A549 (cell line): ENCODE results near the gene SLC46A1. TPM values are rescaled to one million over a fixed set of nuclear protein-coding genes. Genes with fewer than 3 reads are reported as not detected.

Source experiments
- ATAC-seq, 2 experiments: fragments of 200-7000 bp in 1 of 2; fragments of >200 bp in 1 of 2; cut with Nextera tagmentation in 1 of 2; cut with Tn5 transposase in 1 of 2; 3 replicates each; pipeline versions ENCODE4 v1.8.0 to v1.9.1; 2018 to 2020; ENCODE audit warnings: mild to moderate bottlenecking in 1 of 2, moderate library complexity in 1 of 2
- CTCF ChIA-PET: fragments of 300-600 bp; sonication (Branson Sonifier 250); formaldehyde crosslinking; extraction: SDS; loops from one replicate; lab custom pipeline; 2021; ENCODE audit warnings: antibody characterized with exemption, inconsistent platforms; lab: Yijun Ruan, JAX
- POLR2A ChIA-PET: fragments of 350-600 bp; formaldehyde crosslinking; extraction: SDS; loops from one replicate; lab custom pipeline; 2021; ENCODE audit warnings: antibody characterized with exemption, inconsistent platforms; lab: Yijun Ruan, JAX
- DNase-seq, 2 experiments: peaks; one replicate each; pipeline versions ENCODE4 v3.0.0 to v3.0.0-alpha.2; 2011 to 2016; ENCODE audit warnings: low read depth in 1 of 2, low spot score in 1 of 2
- FAIRE-seq: peaks from 2 replicates; lab custom pipeline; 2011; peaks lifted over from hg19 to GRCh38; lab: Jason Lieb, UNC
- H3K27ac ChIP-seq, 2 experiments: fragments of >200 bp; sonication (Bioruptor Twin); formaldehyde crosslinking; 3 replicates each; pipeline ENCODE4 v1.5.1; 2016 to 2017
- H3K4me1 ChIP-seq: fragments of >200 bp; sonication (Bioruptor Twin); formaldehyde crosslinking; 3 replicates; pipeline ENCODE4 v1.6.1; 2016
- H3K4me2 ChIP-seq: fragments of >200 bp; sonication (Bioruptor Twin); formaldehyde crosslinking; 3 replicates; pipeline ENCODE4 v1.6.1; 2016
- H3K4me3 ChIP-seq: fragments of >200 bp; sonication (Bioruptor Twin); formaldehyde crosslinking; 3 replicates; pipeline ENCODE4 v1.5.1; 2016
- H3K9me3 ChIP-seq: fragments of >200 bp; sonication (Bioruptor Twin); formaldehyde crosslinking; 3 replicates; pipeline ENCODE4 v1.6.1; 2016
- CBX2 ChIP-seq: fragments of 200-600 bp; sonication (generic); IDR thresholded peaks from 2 replicates; pipeline ENCODE4 v1.6.1; 2016; ENCODE audit warnings: low read depth, mild to moderate bottlenecking, borderline replicate concordance
- CBX8 ChIP-seq: fragments of 200-600 bp; sonication (generic); IDR thresholded peaks from 2 replicates; pipeline ENCODE4 v1.6.1; 2016
- CHD4 ChIP-seq: fragments of 200-600 bp; sonication (generic); IDR thresholded peaks from 2 replicates; pipeline ENCODE4 v1.6.1; 2016; ENCODE audit warnings: antibody characterized with exemption, mild to moderate bottlenecking, borderline replicate concordance
- EP300 ChIP-seq, 2 experiments: fragments of >200 bp; sonication (Bioruptor Twin); formaldehyde crosslinking; IDR thresholded peaks; 2 replicates in 1 of 2; 3 replicates in 1 of 2; pipeline ENCODE4 v1.6.1; 2016 to 2017
- FOSL2 ChIP-seq, 2 experiments: fragments of 450-650 bp in 1 of 2; fragments of >200 bp in 1 of 2; sonication (Bioruptor Twin) in 1 of 2; formaldehyde crosslinking; IDR thresholded peaks; 2 replicates each; pipeline versions ENCODE4 v1.5.0 to v1.6.1; 2016 to 2020; ENCODE audit warnings: mild to moderate bottlenecking in 1 of 2, moderate library complexity in 1 of 2
- FOXS1 ChIP-seq: fragments of 250-450 bp; sonication (Bioruptor Pico); IDR thresholded peaks from 2 replicates; pipeline ENCODE4 v1.5.0; 2020; ENCODE audit warnings: mild to moderate bottlenecking, moderate library complexity
- HEYL ChIP-seq: fragments of 250-450 bp; sonication (Bioruptor Pico); IDR thresholded peaks from 2 replicates; pipeline ENCODE4 v1.8.0; 2021; ENCODE audit warnings: mild to moderate bottlenecking, moderate library complexity
- HOXA7 ChIP-seq: fragments of 250-450 bp; sonication (Bioruptor Pico); IDR thresholded peaks from 2 replicates; pipeline ENCODE4 v1.5.0; 2020; ENCODE audit warnings: mild to moderate bottlenecking, moderate library complexity
- HOXB13 ChIP-seq: fragments of 250-450 bp; sonication (Bioruptor Pico); IDR thresholded peaks from 2 replicates; pipeline ENCODE4 v1.5.0; 2020; ENCODE audit warnings: low read depth, mild to moderate bottlenecking, moderate library complexity
- KDM1A ChIP-seq: fragments of 200-600 bp; sonication (generic); IDR thresholded peaks from 2 replicates; pipeline ENCODE4 v1.6.1; 2016; ENCODE audit warnings: low read depth, mild to moderate bottlenecking
- NPAS2 ChIP-seq: fragments of 250-450 bp; sonication (Bioruptor Pico); IDR thresholded peaks from 2 replicates; pipeline ENCODE4 v1.8.0; 2022; ENCODE audit warnings: mild to moderate bottlenecking, moderate library complexity, borderline replicate concordance
- PHF8 ChIP-seq: fragments of 200-600 bp; sonication (generic); IDR thresholded peaks from 2 replicates; pipeline ENCODE4 v1.6.1; 2016; ENCODE audit warnings: low read depth, mild to moderate bottlenecking, antibody characterized with exemption, moderate library complexity, borderline replicate concordance
- ZC3H11A ChIP-seq: fragments of 450-650 bp; IDR thresholded peaks from 2 replicates; pipeline ENCODE4 v1.6.1; 2014; ENCODE audit warnings: antibody characterized with exemption, mild to moderate bottlenecking
- ZSCAN20 ChIP-seq: fragments of 250-450 bp; sonication (Bioruptor Pico); IDR thresholded peaks from 2 replicates; pipeline ENCODE4 v1.8.0; 2022; ENCODE audit warnings: mild to moderate bottlenecking, moderate library complexity
- WGBS: methylation state at CpG from one replicate; pipeline ENCODE4 v1.1.6; 2017; ENCODE audit errors: missing lambda C conversion rate; 5-methylcytosine and 5-hydroxymethylcytosine counted together
- polyA plus RNA-seq, 4 experiments: library from polyadenylated mRNA; depleted of rRNA in 3 of 4; stranded (reverse); fragments of >200 nt; fragmentation: RNase III in 1 of 4; extraction: RNeasy Plus Mini Kit Qiagen cat#74134 plus additional on column Dnase treatment in 1 of 4; gene quantifications; 2 replicates in 3 of 4; 3 replicates in 1 of 4; pipeline ENCODE4 v1.2.3, GENCODE V29; 2011 to 2017
- TF ChIP-seq, protein P1 (sequence below): fragments of >200 bp; sonication (Bioruptor Twin); formaldehyde crosslinking; IDR thresholded peaks from 2 replicates; pipeline ENCODE4 v1.6.1; 2016
- TF ChIP-seq, protein P2 (sequence below): fragments of 250-450 bp; sonication (Bioruptor Pico); IDR thresholded peaks from 2 replicates; pipeline ENCODE4 v1.5.0; 2020; ENCODE audit warnings: low read depth, mild to moderate bottlenecking, moderate library complexity
- TF ChIP-seq, protein P3 (sequence below): IDR thresholded peaks from 2 replicates; pipeline ENCODE4 v1.6.1; 2012
- TF ChIP-seq, protein P4 (sequence below): fragments of 150-350 bp; IDR thresholded peaks from 2 replicates; pipeline ENCODE4 v1.6.1; 2014; ENCODE audit warnings: low read depth, mild to moderate bottlenecking, low read length
- TF ChIP-seq, protein P5 (sequence below): fragments of >200 bp; sonication (Bioruptor Twin); formaldehyde crosslinking; IDR thresholded peaks from 3 replicates; pipeline ENCODE4 v1.5.1; 2016
- TF ChIP-seq, protein P6 (sequence below): IDR thresholded peaks from 2 replicates; pipeline ENCODE4 v1.6.1; 2012; ENCODE audit warnings: low read depth, borderline replicate concordance
- TF ChIP-seq, protein P7 (sequence below): fragments of >200 bp; sonication (Bioruptor Twin); formaldehyde crosslinking; IDR thresholded peaks from 3 replicates; pipeline ENCODE4 v1.6.1; 2016

SLC46A1 gene
- polyA plus RNA-seq, 2 of the 4 experiments (the other 2 are of a cell fraction), result 12.8 to 23.7 TPM

DNA sequence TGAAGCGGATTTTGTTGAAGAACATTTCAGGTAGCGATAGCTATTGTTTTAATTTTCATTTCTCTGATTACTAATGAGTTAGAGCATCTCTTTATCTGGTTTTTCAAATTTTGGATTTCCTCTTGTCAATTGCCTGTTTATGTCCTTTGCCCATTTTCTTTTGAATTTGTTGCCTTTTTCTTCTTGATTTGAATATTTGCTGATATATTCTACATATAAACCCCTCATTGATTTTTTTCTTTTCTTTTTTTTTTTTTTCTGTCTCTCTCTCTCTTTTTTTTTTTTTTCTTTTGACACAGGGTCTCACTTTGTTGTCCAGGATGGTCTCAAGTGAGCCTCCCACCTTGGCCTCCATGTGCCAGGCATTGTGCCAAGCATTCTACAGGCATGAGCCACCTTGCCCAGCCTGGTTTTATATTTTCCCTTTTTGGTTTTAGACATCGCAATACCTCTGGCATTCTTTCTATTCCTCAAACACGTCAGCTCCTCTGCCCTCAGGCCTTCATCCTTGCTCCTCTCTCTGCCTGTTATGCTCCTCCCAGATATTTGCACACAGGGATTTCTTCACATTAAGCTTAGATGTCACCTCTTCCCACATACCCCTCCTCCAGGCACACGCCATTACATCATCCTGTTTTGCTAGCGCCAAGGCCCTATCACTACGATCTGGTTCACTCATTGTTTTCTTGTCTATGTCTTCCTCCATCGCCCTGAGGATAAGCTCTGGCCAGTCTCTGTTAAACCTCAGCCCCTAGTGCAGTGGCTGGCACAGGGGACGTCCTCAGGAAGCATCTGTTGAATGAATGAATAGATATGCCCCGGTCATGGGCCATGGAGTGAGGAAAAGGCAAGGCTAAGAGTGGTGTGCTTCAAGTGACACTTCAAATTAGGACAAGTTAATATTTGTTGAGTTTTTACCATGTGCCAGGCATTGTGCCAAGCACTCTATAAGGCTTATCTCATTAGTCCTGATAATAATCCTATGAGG lies 25.9 kb downstream of the SLC46A1 start (continued):
- TF ChIP-seq CHD4, result no peak
- TF ChIP-seq, protein P1, sequence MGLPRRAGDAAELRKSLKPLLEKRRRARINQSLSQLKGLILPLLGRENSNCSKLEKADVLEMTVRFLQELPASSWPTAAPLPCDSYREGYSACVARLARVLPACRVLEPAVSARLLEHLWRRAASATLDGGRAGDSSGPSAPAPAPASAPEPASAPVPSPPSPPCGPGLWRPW, result 0 out of 2 replicates have a peak, but pooled peaks have one; percentile 37
- TF ChIP-seq, protein P2, sequence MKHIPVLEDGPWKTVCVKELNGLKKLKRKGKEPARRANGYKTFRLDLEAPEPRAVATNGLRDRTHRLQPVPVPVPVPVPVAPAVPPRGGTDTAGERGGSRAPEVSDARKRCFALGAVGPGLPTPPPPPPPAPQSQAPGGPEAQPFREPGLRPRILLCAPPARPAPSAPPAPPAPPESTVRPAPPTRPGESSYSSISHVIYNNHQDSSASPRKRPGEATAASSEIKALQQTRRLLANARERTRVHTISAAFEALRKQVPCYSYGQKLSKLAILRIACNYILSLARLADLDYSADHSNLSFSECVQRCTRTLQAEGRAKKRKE (CRISPR knock-in tag), result no peak

DNA sequence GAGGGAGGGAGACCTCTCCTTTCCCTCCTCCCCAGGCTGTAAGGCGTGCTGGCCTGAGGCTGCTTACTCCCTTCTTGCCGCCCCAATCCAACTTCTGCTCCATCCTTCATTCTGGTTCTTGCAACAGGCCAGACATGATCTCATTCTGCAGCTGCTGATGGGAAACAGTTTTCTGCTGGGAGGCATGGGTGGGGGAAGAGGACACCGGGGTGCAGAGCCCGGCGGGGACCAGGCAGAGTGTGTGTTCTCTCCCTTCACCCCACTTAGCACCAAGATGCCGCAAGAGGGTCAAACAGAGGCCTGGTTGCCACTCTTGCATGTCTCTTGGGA lies 33.1 kb downstream of the SLC46A1 start:
- CTCF ChIA-PET, result interaction anchor here (0.7 to 1.8 kb wide), 3 partner anchors 9 to 175 kb away, joined by 3 to 4 read pairs (median 4); no protein-coding TSS in a partner anchor
- POLR2A ChIA-PET, result no interaction called here
- Histone ChIP-seq H3K9me3 (no peaks in the 10 kb centered on the region), H3K4me2 (peak overlapping the region; percentile 81), H3K4me1 (peaks cover 30% of the 10 kb centered on the region), H3K27ac (no peak overlapping the region), H3K4me3 (no peak overlapping the region)
- no peak for DNase-seq
- ATAC-seq, result no peak
- 96% methylated on average over 6 of the region's 6 CpGs for WGBS
- TF ChIP-seq HEYL (no peak), EP300 (IDR thresholded peaks at IDR 0.05) (no peak), ZC3H11A (no peak), ZSCAN20 (no peak), FOSL2 (IDR thresholded peaks at IDR 0.05) (no peak), FOSL2 (CRISPR knock-in tag; IDR thresholded peaks at IDR 0.05) (no peak), HOXB13 (CRISPR knock-in tag) (no peak), HOXA7 (CRISPR knock-in tag) (no peak), FOXS1 (CRISPR knock-in tag) (no peak), PHF8 (no peak), CHD4 (no peak), KDM1A (no peak)
- no peak for FAIRE-seq

DNA sequence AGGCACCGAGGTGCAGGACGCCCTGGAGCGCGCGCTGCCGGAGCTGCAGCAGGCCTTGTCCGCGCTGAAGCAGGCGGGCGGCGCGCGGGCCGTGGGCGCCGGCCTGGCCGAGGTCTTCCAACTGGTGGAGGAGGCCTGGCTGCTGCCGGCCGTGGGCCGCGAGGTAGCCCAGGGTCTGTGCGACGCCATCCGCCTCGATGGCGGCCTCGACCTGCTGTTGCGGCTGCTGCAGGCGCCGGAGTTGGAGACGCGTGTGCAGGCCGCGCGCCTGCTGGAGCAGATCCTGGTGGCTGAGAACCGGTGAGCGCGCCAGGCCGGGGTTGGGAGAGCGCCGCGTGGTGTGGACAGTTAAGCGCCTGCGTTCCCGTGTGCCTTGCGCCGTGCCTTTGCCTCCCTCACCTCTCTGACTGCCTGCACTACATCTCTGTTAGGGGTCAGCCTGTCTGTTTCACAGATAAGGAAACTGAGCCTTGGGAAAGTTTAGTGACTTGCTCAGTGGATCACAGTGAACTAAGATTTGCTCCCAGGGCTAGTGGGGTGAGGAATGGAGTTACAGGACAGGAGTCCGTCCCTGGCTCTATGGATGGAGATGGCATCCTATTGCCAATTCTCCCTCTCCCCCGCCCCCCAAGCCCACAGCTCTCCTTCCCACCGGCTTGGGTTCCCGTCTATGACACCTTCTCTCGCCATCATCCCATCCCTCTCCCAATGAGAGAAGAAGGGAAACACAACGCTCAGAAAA lies 33.6 kb downstream of the SLC46A1 start:
- Histone ChIP-seq H3K27ac (peak overlapping the region; percentile 83 to 87), H3K4me3 (peak overlapping the region; percentile 57), H3K4me2 (peak overlapping the region; percentile 81), H3K4me1 (peaks cover 30% of the 10 kb centered on the region), H3K9me3 (no peaks in the 10 kb centered on the region)
- TF ChIP-seq, protein P2 (CRISPR knock-in tag), result no peak
- TF ChIP-seq EP300 (IDR thresholded peaks at IDR 0.05), result no peak
- TF ChIP-seq, protein P3, sequence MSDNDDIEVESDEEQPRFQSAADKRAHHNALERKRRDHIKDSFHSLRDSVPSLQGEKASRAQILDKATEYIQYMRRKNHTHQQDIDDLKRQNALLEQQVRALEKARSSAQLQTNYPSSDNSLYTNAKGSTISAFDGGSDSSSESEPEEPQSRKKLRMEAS, result no peak
- TF ChIP-seq HOXB13 (CRISPR knock-in tag), result no peak
- TF ChIP-seq, protein P4, sequence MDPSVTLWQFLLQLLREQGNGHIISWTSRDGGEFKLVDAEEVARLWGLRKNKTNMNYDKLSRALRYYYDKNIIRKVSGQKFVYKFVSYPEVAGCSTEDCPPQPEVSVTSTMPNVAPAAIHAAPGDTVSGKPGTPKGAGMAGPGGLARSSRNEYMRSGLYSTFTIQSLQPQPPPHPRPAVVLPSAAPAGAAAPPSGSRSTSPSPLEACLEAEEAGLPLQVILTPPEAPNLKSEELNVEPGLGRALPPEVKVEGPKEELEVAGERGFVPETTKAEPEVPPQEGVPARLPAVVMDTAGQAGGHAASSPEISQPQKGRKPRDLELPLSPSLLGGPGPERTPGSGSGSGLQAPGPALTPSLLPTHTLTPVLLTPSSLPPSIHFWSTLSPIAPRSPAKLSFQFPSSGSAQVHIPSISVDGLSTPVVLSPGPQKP, result no peak
- TF ChIP-seq, protein P5, sequence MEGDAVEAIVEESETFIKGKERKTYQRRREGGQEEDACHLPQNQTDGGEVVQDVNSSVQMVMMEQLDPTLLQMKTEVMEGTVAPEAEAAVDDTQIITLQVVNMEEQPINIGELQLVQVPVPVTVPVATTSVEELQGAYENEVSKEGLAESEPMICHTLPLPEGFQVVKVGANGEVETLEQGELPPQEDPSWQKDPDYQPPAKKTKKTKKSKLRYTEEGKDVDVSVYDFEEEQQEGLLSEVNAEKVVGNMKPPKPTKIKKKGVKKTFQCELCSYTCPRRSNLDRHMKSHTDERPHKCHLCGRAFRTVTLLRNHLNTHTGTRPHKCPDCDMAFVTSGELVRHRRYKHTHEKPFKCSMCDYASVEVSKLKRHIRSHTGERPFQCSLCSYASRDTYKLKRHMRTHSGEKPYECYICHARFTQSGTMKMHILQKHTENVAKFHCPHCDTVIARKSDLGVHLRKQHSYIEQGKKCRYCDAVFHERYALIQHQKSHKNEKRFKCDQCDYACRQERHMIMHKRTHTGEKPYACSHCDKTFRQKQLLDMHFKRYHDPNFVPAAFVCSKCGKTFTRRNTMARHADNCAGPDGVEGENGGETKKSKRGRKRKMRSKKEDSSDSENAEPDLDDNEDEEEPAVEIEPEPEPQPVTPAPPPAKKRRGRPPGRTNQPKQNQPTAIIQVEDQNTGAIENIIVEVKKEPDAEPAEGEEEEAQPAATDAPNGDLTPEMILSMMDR, result no peak
- no peak for TF ChIP-seq NPAS2 (CRISPR knock-in tag)
- TF ChIP-seq FOSL2 (IDR thresholded peaks at IDR 0.05), result no peak
- no peak for TF ChIP-seq FOSL2 (CRISPR knock-in tag; IDR thresholded peaks at IDR 0.05)
- TF ChIP-seq, protein P6, sequence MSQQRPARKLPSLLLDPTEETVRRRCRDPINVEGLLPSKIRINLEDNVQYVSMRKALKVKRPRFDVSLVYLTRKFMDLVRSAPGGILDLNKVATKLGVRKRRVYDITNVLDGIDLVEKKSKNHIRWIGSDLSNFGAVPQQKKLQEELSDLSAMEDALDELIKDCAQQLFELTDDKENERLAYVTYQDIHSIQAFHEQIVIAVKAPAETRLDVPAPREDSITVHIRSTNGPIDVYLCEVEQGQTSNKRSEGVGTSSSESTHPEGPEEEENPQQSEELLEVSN, result no peak
- TF ChIP-seq CBX2, result no peak
- no peak for TF ChIP-seq CBX8
- TF ChIP-seq, protein P7, sequence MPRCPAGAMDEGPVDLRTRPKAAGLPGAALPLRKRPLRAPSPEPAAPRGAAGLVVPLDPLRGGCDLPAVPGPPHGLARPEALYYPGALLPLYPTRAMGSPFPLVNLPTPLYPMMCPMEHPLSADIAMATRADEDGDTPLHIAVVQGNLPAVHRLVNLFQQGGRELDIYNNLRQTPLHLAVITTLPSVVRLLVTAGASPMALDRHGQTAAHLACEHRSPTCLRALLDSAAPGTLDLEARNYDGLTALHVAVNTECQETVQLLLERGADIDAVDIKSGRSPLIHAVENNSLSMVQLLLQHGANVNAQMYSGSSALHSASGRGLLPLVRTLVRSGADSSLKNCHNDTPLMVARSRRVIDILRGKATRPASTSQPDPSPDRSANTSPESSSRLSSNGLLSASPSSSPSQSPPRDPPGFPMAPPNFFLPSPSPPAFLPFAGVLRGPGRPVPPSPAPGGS, result no peak
- ChIA-PET CTCF (interaction anchor here (1.8 kb wide), 1 partner anchor 9 kb away, joined by 4 read pairs; no protein-coding TSS in a partner anchor), POLR2A (interaction anchor here (3.0 kb wide), 1 partner anchor 15 kb away, joined by 43 read pairs; the partner anchor contains the start of gene POLDIP2)
- DNase-seq, result no peak
- 92% methylated on average over 52 of the region's 53 CpGs for WGBS
- ATAC-seq, result no peak
- no peak for FAIRE-seq
